ENCODE data around the gene FIP1L1. TPM values are rescaled to one million over a fixed set of nuclear protein-coding genes. Genes with fewer than 3 reads are reported as not detected.

Gene FIP1L1
- total RNA-seq, 1 experiment from 2014 or later, result 64.2 TPM

DNA sequence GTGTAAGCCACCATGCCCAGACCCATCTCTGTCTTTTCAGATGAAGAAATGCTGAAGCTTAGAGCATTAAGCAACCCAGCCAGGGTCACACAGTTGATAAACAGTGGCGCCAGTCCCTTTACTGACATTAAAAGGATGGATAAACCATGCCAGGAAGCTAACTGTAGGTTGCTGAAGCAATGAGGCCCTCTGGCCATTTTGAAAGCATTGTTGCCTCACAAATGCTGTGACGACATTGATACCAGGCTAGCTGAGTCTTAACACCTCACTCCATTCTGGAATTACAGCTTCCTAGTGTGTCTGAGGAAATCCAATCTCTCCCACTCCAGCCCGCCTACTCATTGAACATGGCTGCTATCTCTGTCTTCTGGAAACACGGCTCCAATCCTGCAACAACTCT is 124.1 kb downstream of the FIP1L1 start:
- no peak for DNase-seq (ENCODE audit: low spot score)

DNA sequence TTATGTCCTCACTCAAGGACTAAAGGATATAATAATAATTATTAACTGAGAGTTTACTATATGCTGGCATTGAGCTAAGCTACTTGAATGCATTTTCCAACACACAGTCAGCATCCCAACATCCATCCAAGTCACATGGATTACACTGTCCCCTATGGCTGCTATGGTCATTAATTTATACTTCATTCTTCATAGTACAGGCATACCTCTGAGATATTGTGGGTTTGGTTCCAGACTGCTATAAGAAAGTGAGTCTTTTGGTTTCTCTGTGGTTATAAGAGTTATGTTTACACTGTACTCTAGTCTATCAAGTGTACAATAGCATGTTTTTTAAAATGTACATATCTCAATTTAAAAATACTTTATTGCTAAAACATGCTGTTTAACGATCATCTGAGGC is 124.7 kb downstream of the FIP1L1 start:
- no peak for DNase-seq (ENCODE audit: low spot score)

DNA sequence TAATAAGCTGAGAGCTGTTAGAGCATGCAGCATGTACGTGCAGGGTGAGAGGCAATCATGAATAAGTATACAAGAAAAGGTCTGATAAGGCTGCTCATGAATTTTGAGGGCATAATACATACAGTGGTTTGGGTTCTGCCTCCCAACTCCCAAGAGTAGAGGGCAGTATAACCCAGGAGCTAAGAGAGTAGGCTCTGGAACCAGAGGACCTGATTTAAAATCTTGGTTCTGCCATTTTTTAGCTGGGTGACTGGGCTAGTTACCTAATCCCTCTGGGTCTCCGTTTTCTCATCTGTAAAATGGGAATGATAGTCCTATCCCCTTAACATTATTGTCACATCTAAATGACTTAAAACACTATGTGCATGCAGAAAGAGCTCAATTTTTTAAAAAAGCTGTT is 128.5 kb downstream of the FIP1L1 start:
- DNase-seq (ENCODE audit: low spot score), result no peak

DNA sequence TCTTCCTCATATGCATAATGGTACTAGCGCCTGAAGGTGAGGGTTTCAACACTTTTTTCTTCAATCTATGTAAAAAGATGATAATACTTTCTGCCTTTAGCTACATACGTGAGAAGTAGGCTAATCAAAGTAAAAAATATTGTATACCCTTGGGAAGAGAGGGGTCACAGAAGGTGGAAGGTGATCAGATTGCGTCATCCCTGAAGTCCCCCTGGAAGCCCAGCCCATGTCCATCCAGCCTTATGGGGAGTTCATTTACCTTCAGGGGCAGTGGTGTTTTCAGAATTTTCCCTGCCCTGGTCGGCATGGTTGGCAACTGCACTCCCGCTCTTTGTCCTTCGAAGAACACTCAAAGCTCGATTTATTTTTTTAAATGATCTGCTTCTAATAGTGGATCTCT is 129.6 kb downstream of the FIP1L1 start:
- no peak for DNase-seq (ENCODE audit: low spot score)

DNA sequence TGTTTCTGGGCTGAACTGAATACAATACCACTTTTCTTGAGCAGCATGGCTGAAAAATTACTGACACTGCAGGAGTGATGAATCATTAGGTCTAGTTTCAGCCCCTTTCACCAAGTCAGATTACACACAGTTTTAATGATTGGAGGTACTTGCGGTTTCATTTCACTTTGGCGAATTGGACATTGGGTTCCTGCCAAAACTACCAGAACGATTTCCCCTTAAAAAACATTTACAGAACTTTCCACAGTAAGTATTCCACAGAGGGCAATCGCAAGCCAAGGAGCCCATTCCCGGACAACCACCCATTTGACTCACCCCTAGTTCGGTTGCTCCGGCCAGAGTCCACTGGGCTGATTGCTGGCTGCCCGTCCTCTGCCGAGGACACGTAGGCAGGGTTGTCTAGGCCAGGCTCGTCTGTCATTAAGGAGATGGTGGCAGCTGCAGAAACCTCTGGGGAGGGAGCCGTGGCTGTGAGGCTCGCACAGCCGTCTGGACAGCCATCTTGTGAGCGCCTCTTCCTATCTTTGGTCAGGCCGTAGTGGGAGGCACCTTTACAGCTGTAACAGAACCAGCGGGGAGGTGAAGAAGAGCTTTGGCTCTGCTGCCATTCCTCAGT is 130.3 kb downstream of the FIP1L1 start:
- peak; percentile 78 for DNase-seq (ENCODE audit: low spot score)

DNA sequence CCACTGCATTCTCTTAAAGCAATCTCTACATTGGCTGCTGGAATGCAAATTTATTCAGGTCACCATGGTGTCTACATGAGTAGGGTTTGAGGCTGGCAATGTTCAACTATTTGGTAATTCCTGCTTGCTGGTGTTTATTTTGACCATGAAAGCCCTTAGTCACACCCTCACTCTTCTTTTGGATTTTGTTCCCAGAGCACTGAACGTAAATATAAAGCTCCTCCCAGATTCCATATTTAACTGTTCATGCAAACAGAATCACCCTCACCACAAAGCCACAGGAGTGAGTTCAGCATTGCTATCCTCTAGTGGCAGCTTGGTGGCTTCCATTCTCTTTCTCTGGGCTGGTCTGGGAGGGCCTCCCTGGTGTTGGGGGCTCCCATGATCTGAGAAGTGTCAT is 131.0 kb downstream of the FIP1L1 start:
- peak; percentile 40 for DNase-seq (ENCODE audit: low spot score)

DNA sequence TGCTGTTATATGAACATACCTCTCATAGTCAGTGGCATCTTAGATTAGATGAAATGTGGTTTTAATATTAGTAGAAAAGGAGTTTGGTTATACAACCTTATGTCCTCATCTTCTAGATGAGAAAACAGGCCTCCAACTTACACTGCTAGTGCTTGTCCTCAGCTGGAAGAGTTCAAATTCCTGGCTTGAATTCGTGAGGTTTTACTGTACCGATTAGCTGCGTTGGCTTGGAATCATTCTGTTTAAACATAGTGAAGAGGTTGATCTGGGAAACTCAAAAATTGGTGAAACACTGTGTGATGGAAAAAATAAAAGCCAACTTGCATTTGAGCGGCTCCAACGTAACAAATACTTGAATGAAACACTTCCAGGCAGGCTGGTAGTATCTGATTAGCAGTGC is 132.9 kb downstream of the FIP1L1 start:
- DNase-seq (ENCODE audit: low spot score), result no peak

Other genes starting within 250 kb of the FIP1L1 start
- gene SCFD2, start 11.6 kb upstream of the FIP1L1 start, total RNA-seq (2014; rRNA removed; shearing (Covaris generic)), result 11.0 and 16.2 TPM in 2 replicates
- 1.2 and 1.9 TPM in 2 replicates for gene LNX1, start 213.8 kb downstream of the FIP1L1 start, total RNA-seq (2014; rRNA removed; shearing (Covaris generic))